Fibroblast of lung (primary cell): ENCODE results near the gene FAM193B.

Experiments used
- CTCF ChIP-seq, 2 donors: IDR thresholded peaks in 1 of 2; conservative IDR thresholded peaks in 1 of 2; 1 replicate in 1 of 2; 2 replicates in 1 of 2; pipeline ENCODE4 v1.5.1; 2011 to 2012; ENCODE audit warnings: low read length in 2 of 2, control low read depth in 1 of 2, inconsistent platforms in 1 of 2, low read depth in 1 of 2, mild to moderate bottlenecking in 1 of 2
- EZH2 ChIP-seq: IDR thresholded peaks from 2 replicates; pipeline ENCODE4 v1.5.1; 2012; ENCODE audit warnings: low read length, control low read depth, mild to moderate bottlenecking; ENCODE audit errors: missing control alignments

DNA sequence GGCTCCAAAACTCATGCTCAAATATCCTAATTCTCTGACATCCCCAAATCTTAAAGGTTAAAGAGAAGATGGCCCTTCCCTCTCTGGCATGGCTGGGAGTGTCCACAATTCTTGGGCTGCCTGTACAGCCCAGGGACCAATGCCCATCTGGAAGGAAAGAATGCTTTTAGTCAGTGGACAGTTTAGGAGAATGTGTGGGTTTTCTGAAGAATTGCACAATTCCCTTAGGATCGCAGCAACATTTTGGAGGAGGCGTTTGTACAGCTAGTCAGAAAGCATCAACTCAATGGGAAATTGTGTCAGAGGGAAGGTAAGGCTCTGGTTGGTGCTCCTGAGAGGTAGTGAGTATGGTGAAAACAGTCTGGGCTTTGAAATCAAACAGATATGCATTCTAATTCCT, 15.0 kb downstream of the FAM193B start:
- TF ChIP-seq EZH2 (no peak), CTCF (conservative IDR thresholded peaks at IDR 0.05 in 1 of 2, IDR thresholded peaks at IDR 0.05 in 1 of 2; ENCODE audit: low read depth in 1 of 2, low read length in 2 of 2) (no peak)
